ENCODE measurements around the gene BEAN1.

The BEAN1 gene

DNA sequence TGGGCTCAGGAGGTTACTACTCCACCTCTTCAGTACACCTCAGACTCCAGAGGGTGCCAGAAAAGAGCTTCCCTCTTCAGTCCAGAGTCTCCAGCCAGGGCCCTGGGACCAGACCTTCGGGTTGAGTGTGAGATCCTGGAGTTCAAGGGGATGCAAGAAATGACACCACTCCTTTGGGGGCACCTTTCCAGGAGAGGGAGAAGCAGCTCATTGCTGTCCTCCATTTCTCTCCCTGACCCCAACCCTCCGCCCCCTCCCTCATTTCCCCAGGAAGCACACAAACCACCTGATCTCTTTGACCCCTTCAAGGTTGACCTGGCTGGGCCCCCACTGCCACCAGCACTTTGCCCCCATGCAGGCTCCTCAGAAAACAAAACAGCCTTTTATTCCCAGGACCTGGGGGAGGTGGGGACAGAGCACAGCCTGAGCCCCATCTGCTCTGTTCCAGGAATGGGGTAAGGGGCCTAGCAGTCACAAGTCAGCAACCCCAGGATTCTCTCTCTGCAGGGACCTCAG lies 39.2 kb upstream of the BEAN1 start:
- TF ChIP-seq, protein P1, sequence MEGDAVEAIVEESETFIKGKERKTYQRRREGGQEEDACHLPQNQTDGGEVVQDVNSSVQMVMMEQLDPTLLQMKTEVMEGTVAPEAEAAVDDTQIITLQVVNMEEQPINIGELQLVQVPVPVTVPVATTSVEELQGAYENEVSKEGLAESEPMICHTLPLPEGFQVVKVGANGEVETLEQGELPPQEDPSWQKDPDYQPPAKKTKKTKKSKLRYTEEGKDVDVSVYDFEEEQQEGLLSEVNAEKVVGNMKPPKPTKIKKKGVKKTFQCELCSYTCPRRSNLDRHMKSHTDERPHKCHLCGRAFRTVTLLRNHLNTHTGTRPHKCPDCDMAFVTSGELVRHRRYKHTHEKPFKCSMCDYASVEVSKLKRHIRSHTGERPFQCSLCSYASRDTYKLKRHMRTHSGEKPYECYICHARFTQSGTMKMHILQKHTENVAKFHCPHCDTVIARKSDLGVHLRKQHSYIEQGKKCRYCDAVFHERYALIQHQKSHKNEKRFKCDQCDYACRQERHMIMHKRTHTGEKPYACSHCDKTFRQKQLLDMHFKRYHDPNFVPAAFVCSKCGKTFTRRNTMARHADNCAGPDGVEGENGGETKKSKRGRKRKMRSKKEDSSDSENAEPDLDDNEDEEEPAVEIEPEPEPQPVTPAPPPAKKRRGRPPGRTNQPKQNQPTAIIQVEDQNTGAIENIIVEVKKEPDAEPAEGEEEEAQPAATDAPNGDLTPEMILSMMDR (IDR thresholded peaks at IDR 0.05; ENCODE audit: low read depth, low read length, missing control alignments), result no peak

DNA sequence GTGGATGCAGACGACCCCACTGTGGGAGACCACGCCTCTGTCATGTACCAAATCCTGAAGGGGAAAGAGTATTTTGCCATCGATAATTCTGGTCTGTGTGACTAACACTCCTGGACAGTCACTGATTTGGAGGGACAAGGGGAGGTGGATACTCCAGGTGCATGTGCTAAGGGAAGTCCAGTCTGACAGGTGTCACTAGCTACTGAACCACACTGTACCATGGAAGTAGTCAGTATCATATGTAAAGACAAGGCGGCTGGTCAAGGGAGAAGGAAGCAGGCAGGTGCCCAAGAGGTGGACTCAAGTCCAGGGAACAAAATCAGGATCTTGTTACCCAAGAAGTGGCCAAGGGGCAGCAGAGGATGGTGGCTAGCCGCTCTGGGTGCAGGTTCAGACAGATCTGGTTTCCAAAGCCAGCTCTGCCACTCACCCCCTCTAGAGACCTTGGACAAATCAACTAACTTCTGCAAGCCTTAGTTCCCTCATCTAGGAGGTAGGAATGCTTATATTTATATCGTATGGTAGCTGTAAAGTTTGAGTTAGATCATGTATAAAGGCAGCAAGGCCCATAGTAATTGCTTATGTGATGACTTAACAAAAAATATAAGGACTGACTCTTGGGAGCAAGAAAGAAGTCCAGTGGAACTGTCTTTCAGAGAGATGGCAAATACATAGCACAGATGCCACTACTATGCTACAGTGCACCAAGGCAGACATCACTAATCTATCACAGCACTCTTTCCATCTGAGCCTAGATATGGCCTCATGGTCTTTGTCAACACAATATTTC lies 38.5 kb upstream of the BEAN1 start:
- DNase-seq (ENCODE audit: extremely low read depth, low read depth), result no peak
- TF ChIP-seq, protein P1 (IDR thresholded peaks at IDR 0.05; ENCODE audit: low read depth, low read length, missing control alignments), result no peak
- H3K4me3 ChIP-seq (replicated peaks; ENCODE audit: low read depth, low read length), result no peak overlapping the region

More for the DNA sequence above, 39.2 kb upstream of the BEAN1 start:
- no peak for DNase-seq (ENCODE audit: extremely low read depth, low read depth)
- no peak overlapping the region for H3K4me3 ChIP-seq (replicated peaks; ENCODE audit: low read depth, low read length)

DNA sequence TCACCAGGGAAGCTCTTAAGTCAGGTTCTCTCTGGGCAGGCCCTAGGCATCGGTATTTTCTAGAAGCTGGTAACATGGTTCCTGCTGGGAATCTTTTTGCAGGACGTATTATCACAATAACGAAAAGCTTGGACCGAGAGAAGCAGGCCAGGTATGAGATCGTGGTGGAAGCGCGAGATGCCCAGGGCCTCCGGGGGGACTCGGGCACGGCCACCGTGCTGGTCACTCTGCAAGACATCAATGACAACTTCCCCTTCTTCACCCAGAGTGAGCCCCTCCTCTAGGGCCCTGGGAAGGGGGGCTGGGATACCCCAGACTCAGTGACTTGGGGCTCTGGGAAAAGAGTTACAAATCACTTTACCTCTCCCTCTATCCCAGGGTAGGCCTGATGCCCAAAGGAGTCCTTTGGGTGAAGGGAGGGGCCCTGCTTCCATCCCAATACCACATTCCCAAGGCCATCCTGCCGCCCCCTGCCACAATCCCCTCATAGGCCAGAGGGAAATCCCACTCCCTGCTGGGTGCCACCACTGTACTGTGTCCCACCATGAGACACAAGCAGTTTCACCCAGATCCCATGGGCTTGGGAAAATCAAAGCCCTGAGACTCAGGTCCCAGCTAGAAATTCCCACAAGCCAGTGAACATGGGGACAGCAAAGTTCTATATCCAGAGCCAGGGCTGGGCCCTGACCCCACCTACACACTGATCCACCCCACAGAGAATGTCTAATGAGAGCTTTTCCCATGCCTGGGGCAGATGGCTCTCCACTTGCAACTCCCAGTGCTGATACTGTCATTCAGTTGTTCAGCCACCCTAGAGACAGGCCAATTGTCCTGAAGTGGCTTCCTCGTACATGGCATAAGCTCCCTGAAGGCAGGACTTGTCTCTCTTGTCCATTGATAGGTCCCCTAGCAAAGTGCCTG lies 37.6 kb upstream of the BEAN1 start:
- DNase-seq (ENCODE audit: extremely low read depth, low read depth), result no peak
- H3K4me3 ChIP-seq (replicated peaks; ENCODE audit: low read depth, low read length), result no peak overlapping the region

DNA sequence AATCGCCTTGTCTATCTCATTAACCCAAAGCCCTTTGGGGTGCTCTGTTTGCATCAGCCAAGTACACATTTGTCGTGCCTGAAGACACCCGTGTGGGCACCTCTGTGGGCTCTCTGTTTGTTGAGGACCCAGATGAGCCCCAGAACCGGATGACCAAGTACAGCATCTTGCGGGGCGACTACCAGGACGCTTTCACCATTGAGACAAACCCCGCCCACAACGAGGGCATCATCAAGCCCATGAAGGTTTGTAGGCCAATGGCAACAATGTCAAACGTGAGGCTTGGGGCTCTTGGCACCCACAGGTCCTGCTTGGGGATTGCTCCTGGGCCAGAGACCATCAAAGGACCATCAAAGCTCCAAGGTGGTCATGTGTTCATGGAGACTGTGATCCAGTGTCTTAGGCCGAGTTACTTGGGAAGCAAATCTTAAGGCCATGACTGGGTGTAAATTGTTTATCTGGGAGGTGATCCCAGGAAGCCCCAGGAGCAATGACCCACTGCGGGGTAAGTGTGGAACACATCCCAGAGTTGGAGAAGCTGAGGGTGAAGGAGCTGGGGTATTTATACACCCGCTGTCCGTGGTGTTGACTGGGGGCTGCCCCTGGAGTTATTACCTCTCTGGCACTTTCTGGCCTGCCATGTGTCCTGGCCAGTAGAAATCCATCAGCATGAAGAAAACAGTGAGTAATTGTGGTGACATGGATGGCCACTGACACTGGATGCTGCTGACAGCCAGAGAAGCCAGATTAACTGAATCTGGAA lies 36.6 kb upstream of the BEAN1 start:
- H3K4me3 ChIP-seq (replicated peaks; ENCODE audit: low read depth, low read length), result no peak overlapping the region
- TF ChIP-seq, protein P1 (IDR thresholded peaks at IDR 0.05; ENCODE audit: low read depth, low read length, missing control alignments), result no peak
- DNase-seq (ENCODE audit: extremely low read depth, low read depth), result no peak

More for the DNA sequence above, 37.6 kb upstream of the BEAN1 start:
- TF ChIP-seq, protein P1 (IDR thresholded peaks at IDR 0.05; ENCODE audit: low read depth, low read length, missing control alignments), result no peak

DNA sequence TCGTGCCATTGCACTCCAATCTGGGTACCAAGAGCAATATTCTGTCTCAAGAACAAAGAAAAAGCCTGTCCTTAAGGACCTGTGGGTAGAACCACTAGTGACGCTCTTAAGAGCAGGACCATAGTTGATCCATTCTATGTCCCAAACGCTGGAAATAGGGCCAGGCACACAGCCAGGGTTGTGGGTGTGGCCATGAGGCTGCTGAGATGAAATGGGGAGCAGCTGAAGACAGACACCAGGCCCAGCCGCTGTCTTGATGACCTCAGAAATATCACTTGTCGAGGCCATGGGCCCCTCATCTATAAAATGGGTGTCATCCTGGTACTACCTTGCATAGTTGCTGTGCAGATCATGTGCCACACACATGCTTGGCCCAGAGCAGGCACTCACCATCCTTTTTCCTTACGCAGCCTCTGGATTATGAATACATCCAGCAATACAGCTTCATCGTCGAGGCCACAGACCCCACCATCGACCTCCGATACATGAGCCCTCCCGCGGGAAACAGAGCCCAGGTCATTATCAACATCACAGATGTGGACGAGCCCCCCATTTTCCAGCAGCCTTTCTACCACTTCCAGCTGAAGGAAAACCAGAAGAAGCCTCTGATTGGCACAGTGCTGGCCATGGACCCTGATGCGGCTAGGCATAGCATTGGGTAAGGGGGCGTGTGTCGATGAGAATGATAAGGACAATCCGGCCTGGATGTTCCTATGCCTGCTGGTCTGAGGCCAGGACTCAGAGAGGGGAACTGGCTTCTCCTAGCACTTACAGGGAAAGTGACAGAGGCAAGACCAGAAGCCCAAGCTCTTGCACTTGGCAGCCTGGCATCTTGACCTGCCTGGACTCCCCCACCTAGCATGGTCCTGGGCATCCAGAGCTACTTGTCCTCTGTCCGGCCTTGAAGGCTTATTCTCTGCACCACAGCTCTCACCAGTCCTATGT lies 35.1 kb upstream of the BEAN1 start:
- no peak overlapping the region for H3K4me3 ChIP-seq (replicated peaks; ENCODE audit: low read depth, low read length)
- TF ChIP-seq, protein P1 (IDR thresholded peaks at IDR 0.05; ENCODE audit: low read depth, low read length, missing control alignments), result no peak
- no peak for DNase-seq (ENCODE audit: extremely low read depth, low read depth)

Measured in HFF-Myc (cell line).